Breast epithelium (tissue), 3 donors: ENCODE results near the gene PPP1R16B.

ENCODE experiments used
- POLR2A ChIP-seq: fragments of 450-650 bp; IDR thresholded peaks from one replicate; pipeline ENCODE4 v1.6.1; 2016; ENCODE audit warnings: antibody characterized with exemption, mild to moderate bottlenecking, moderate library complexity
- POLR2AphosphoS5 ChIP-seq, 3 donors: sonication (generic); formaldehyde crosslinking; IDR thresholded peaks; one replicate each; pipeline ENCODE4 v1.6.1; 2017; ENCODE audit warnings: antibody characterized with exemption in 3 of 3
- TF ChIP-seq, protein P1 (sequence below), 3 donors: fragments of 450-650 bp; IDR thresholded peaks; one replicate each; pipeline ENCODE4 v1.5.1; 2016 to 2017; ENCODE audit warnings: antibody characterized with exemption in 3 of 3, mild to moderate bottlenecking in 3 of 3, moderate library complexity in 3 of 3

DNA sequence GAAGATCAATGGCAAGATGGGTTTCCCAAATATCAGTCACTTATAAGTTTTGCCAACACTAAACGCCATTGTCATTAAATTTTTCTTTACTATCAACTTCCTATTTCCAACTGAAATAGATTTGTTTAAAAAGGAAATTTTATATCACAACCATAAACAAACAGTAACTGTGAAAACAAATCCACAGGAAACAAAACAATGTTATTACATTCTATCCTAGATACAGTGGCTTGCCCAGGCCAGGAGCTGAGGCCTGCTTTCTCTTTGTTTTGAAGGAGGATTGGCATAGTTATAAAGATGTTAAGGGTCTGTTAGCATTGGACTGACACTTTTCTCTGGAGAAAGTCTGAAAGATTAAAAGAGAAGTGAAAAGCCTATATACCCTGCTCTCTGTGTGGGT, 24.9 kb downstream of the PPP1R16B start:
- TF ChIP-seq, protein P1, sequence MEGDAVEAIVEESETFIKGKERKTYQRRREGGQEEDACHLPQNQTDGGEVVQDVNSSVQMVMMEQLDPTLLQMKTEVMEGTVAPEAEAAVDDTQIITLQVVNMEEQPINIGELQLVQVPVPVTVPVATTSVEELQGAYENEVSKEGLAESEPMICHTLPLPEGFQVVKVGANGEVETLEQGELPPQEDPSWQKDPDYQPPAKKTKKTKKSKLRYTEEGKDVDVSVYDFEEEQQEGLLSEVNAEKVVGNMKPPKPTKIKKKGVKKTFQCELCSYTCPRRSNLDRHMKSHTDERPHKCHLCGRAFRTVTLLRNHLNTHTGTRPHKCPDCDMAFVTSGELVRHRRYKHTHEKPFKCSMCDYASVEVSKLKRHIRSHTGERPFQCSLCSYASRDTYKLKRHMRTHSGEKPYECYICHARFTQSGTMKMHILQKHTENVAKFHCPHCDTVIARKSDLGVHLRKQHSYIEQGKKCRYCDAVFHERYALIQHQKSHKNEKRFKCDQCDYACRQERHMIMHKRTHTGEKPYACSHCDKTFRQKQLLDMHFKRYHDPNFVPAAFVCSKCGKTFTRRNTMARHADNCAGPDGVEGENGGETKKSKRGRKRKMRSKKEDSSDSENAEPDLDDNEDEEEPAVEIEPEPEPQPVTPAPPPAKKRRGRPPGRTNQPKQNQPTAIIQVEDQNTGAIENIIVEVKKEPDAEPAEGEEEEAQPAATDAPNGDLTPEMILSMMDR (IDR thresholded peaks at IDR 0.05) = no peak
- TF ChIP-seq POLR2A (no peak), POLR2AphosphoS5 (IDR thresholded peaks at IDR 0.05) (no peak)
